Measurements from ENCODE around the gene PPP2R3B. TPM values are rescaled to one million over a fixed set of nuclear protein-coding genes. Genes with fewer than 3 reads are reported as not detected.

The PPP2R3B gene
- total RNA-seq, 6 experiments from 2014 or later: 11.7 to 20.5 (median 13.9) TPM

GRCh38 chrX:431492-432111, 44.9 kb upstream of the PPP2R3B start:
- TF ChIP-seq CTCF (IDR thresholded peaks at IDR 0.05): no peak
- peaks cover 17% of the 10 kb centered on the region for H3K4me1 Mint-ChIP-seq (ENCODE audit: low read depth)
- H3K27ac Mint-ChIP-seq: no peak overlapping the region
- no peak overlapping the region for H3K4me3 Mint-ChIP-seq
- no peak for DNase-seq
- H3K9me3 Mint-ChIP-seq: no peaks in the 10 kb centered on the region
- peaks cover under 1% of the 10 kb centered on the region; the same call in 1 of the 2 replicates for H3K27me3 Mint-ChIP-seq (ENCODE audit: insufficient read depth)
- no peaks in the 10 kb centered on the region; the same call in 1 of the 2 replicates for H3K36me3 Mint-ChIP-seq (ENCODE audit: low read depth)

- no peak overlapping the region for H3K27ac Mint-ChIP-seq
- H3K4me3 Mint-ChIP-seq: no peak overlapping the region
Observed at GRCh38 chrX:431056-431455, 44.3 kb upstream of the PPP2R3B start.

GRCh38 chrX:429266-429825, 42.6 kb upstream of the PPP2R3B start:
- Mint-ChIP-seq H3K4me1 (ENCODE audit: low read depth) (peaks cover 11% of the 10 kb centered on the region), H3K4me3 (no peak overlapping the region), H3K27ac (no peak overlapping the region)

More at GRCh38 chrX:431056-431455, 44.3 kb upstream of the PPP2R3B start:
- no peak for DNase-seq
- H3K4me1 Mint-ChIP-seq (ENCODE audit: low read depth): peaks cover 12% of the 10 kb centered on the region
- H3K9me3 Mint-ChIP-seq: no peaks in the 10 kb centered on the region
- H3K36me3 Mint-ChIP-seq (ENCODE audit: low read depth): no peaks in the 10 kb centered on the region
- no peak for TF ChIP-seq CTCF (IDR thresholded peaks at IDR 0.05)
- H3K27me3 Mint-ChIP-seq (ENCODE audit: insufficient read depth): no peaks in the 10 kb centered on the region

GRCh38 chrX:427812-428725, 41.4 kb upstream of the PPP2R3B start:
- peaks cover 11% of the 10 kb centered on the region for H3K4me1 Mint-ChIP-seq (ENCODE audit: low read depth)
- TF ChIP-seq CTCF (IDR thresholded peaks at IDR 0.05): peak; percentile 69
- H3K27ac Mint-ChIP-seq: peak overlapping the region; percentile 93
- peak overlapping the region; percentile 93 for H3K4me3 Mint-ChIP-seq
- DNase-seq: peak; percentile 49
- H3K9me3 Mint-ChIP-seq: peaks cover 4% of the 10 kb centered on the region
- H3K27me3 Mint-ChIP-seq (ENCODE audit: insufficient read depth): no peaks in the 10 kb centered on the region
- no peaks in the 10 kb centered on the region for H3K36me3 Mint-ChIP-seq (ENCODE audit: low read depth)

More at GRCh38 chrX:429266-429825, 42.6 kb upstream of the PPP2R3B start:
- H3K9me3 Mint-ChIP-seq: no peaks in the 10 kb centered on the region
- no peak for DNase-seq
- no peak for TF ChIP-seq CTCF (IDR thresholded peaks at IDR 0.05)
- H3K27me3 Mint-ChIP-seq (ENCODE audit: insufficient read depth): no peaks in the 10 kb centered on the region
- H3K36me3 Mint-ChIP-seq (ENCODE audit: low read depth): no peaks in the 10 kb centered on the region

- TF ChIP-seq CTCF (IDR thresholded peaks at IDR 0.05): no peak
Observed at GRCh38 chrX:426881-427280, 40.2 kb upstream of the PPP2R3B start.

More at GRCh38 chrX:426881-427280, 40.2 kb upstream of the PPP2R3B start:
- Mint-ChIP-seq H3K4me1 (ENCODE audit: low read depth) (peaks cover 11% of the 10 kb centered on the region), H3K9me3 (peaks cover 4% of the 10 kb centered on the region), H3K27me3 (ENCODE audit: insufficient read depth) (no peaks in the 10 kb centered on the region), H3K36me3 (ENCODE audit: low read depth) (no peaks in the 10 kb centered on the region), H3K4me3 (no peak overlapping the region), H3K27ac (no peak overlapping the region)
- DNase-seq: peak; percentile 34
